Esophagus squamous epithelium (tissue), 5 donors: Measurements from ENCODE around the gene GPR143. TPM values are rescaled to one million over a fixed set of nuclear protein-coding genes. Genes with fewer than 3 reads are reported as not detected.

Experiments used
- DNase-seq: peaks from one replicate; lab custom pipeline; 2025; lab: John Stamatoyannopoulos, UW
- H3K27ac ChIP-seq, 4 donors: fragments of 200-600 bp; sonication (generic); one replicate each; pipeline ENCODE4 v1.5.1; 2016 to 2019; ENCODE audit warnings: mild to moderate bottlenecking in 1 of 4
- H3K27me3 ChIP-seq, 4 donors: fragments of 200-600 bp; sonication (generic); 1 replicate in 3 of 4; 2 replicates in 1 of 4; pipeline versions ENCODE4 v1.5.1 to v1.6.0; 2017 to 2021; ENCODE audit warnings: antibody characterized with exemption in 1 of 4
- H3K36me3 ChIP-seq, 3 donors: fragments of 200-600 bp; sonication (generic); one replicate each; pipeline ENCODE4 v1.5.1; 2016 to 2019
- H3K4me1 ChIP-seq, 3 donors: fragments of 200-600 bp; sonication (generic); one replicate each; pipeline ENCODE4 v1.5.1; 2017 to 2019
- H3K4me3 ChIP-seq, 4 donors: fragments of 200-600 bp; sonication (generic); 1 replicate in 3 of 4; 2 replicates in 1 of 4; pipeline ENCODE4 v1.5.1; 2016 to 2019; ENCODE audit warnings: mild to moderate bottlenecking in 2 of 4, moderate library complexity in 1 of 4
- H3K9me3 ChIP-seq, 3 donors: fragments of 200-600 bp; sonication (generic); one replicate each; pipeline ENCODE4 v1.5.1; 2016 to 2019
- CTCF ChIP-seq, 6 experiments: fragments of 450-650 bp in 4 of 6; fragments of 200-600 bp in 2 of 6; sonication (generic) in 2 of 6; IDR thresholded peaks; one replicate each; pipeline ENCODE4 v1.5.1; 2016 to 2019; ENCODE audit warnings: antibody characterized with exemption in 6 of 6, mild to moderate bottlenecking in 4 of 6, moderate library complexity in 4 of 6
- POLR2A ChIP-seq, 4 donors: fragments of 450-650 bp; IDR thresholded peaks; one replicate each; pipeline ENCODE4 v1.6.1; 2017; ENCODE audit warnings: antibody characterized with exemption in 4 of 4, mild to moderate bottlenecking in 4 of 4, moderate library complexity in 3 of 4
- WGBS, 2 donors: methylation state at CpG; one replicate each; pipeline ENCODE4 v1.1.5; 2018; 5-methylcytosine and 5-hydroxymethylcytosine counted together
- intact Hi-C: fragments of 100-400 bp; cut with DNase I; formaldehyde crosslinking; loops from one replicate; pipeline ENCODE4 v1.15.0; 2022
- total RNA-seq, 4 donors: library from RNA; depleted of rRNA; stranded (reverse); fragments of >200 nt; gene quantifications; one replicate each; pipeline ENCODE4 v1.1.0, GENCODE V29; 2016
- donor health status: DM: yes; HTN: yes; CAD: no.

GPR143 gene
- total RNA-seq, 4 donors from 2014 or later = 0.68 to 3.9 (median 1.8) TPM

- H3K4me3 ChIP-seq = no peak overlapping the region
- no peak for DNase-seq
- no peak for TF ChIP-seq POLR2A (IDR thresholded peaks at IDR 0.05)
- TF ChIP-seq CTCF (IDR thresholded peaks at IDR 0.05) = no peak
- peaks cover 0 to 59% (median 0%) of the 10 kb centered on the region in 3 donors for H3K36me3 ChIP-seq
- no peak overlapping the region for H3K27ac ChIP-seq
- H3K9me3 ChIP-seq = no peaks in the 10 kb centered on the region
- WGBS, 2 donors = 86 to 87% methylated on average over 9 to 10 of the region's 10 CpGs
- intact Hi-C loops = no loop called here
- no peaks in the 10 kb centered on the region for H3K27me3 ChIP-seq
- H3K4me1 ChIP-seq = peaks cover 0 to 9% (median 0%) of the 10 kb centered on the region in 3 donors
Measured at GRCh38 chrX:9708086-9708485, 57.6 kb downstream of the GPR143 start.

- no peaks in the 10 kb centered on the region for H3K9me3 ChIP-seq
- no peak for TF ChIP-seq CTCF (IDR thresholded peaks at IDR 0.05)
- TF ChIP-seq POLR2A (IDR thresholded peaks at IDR 0.05) = no peak
- H3K4me3 ChIP-seq = no peak overlapping the region
- no peak overlapping the region for H3K27ac ChIP-seq
- H3K4me1 ChIP-seq = peaks cover 0 to 9% (median 0%) of the 10 kb centered on the region in 3 donors
- 60 to 86% methylated on average over 1 to 10 of the region's 13 CpGs for WGBS, 2 donors
- intact Hi-C loops = no loop called here
- no peak for DNase-seq
- peaks cover 0 to 57% (median 0%) of the 10 kb centered on the region in 3 donors for H3K36me3 ChIP-seq
- no peaks in the 10 kb centered on the region for H3K27me3 ChIP-seq
Measured at GRCh38 chrX:9707306-9708033, 58.2 kb downstream of the GPR143 start.

- 63 to 78% methylated on average over 3 to 4 of the region's 4 CpGs for WGBS, 2 donors
- intact Hi-C loops = no loop called here
- no peaks in the 10 kb centered on the region for H3K9me3 ChIP-seq
- TF ChIP-seq CTCF (IDR thresholded peaks at IDR 0.05) = no peak
- no peak for TF ChIP-seq POLR2A (IDR thresholded peaks at IDR 0.05)
- H3K4me1 ChIP-seq = peaks cover 0 to 9% (median 0%) of the 10 kb centered on the region in 3 donors
- H3K27me3 ChIP-seq = no peaks in the 10 kb centered on the region
- DNase-seq = no peak
- no peak overlapping the region for H3K4me3 ChIP-seq
- no peak overlapping the region for H3K27ac ChIP-seq
- peaks cover 0 to 47% (median 0%) of the 10 kb centered on the region in 3 donors for H3K36me3 ChIP-seq
Measured at GRCh38 chrX:9706421-9706820, 59.2 kb downstream of the GPR143 start.

GRCh38 chrX:9704876-9705465 lies 60.7 kb downstream of the GPR143 start:
- H3K4me1 ChIP-seq = peaks cover 0 to 9% (median 0%) of the 10 kb centered on the region in 3 donors
- 72 to 100% methylated on average over 1 to 4 of the region's 6 CpGs for WGBS, 2 donors
- H3K9me3 ChIP-seq = no peaks in the 10 kb centered on the region
- H3K27ac ChIP-seq = no peak overlapping the region
- TF ChIP-seq POLR2A (IDR thresholded peaks at IDR 0.05) (no peak), CTCF (IDR thresholded peaks at IDR 0.05) (no peak)
- H3K36me3 ChIP-seq = peaks cover 0 to 44% (median 0%) of the 10 kb centered on the region in 3 donors
- DNase-seq = no peak
- H3K4me3 ChIP-seq = no peak overlapping the region
- intact Hi-C loops = no loop called here
- H3K27me3 ChIP-seq = no peaks in the 10 kb centered on the region

GRCh38 chrX:9703406-9703805 lies 62.2 kb downstream of the GPR143 start:
- DNase-seq = no peak
- TF ChIP-seq CTCF (IDR thresholded peaks at IDR 0.05) = no peak
- TF ChIP-seq POLR2A (IDR thresholded peaks at IDR 0.05) = no peak
- peaks cover 0 to 2% (median 0%) of the 10 kb centered on the region in 3 donors for H3K4me1 ChIP-seq
- no peak overlapping the region for H3K4me3 ChIP-seq
- intact Hi-C loops = no loop called here
- no peak overlapping the region for H3K27ac ChIP-seq
- H3K36me3 ChIP-seq = peaks cover 0 to 44% (median 0%) of the 10 kb centered on the region in 3 donors
- H3K9me3 ChIP-seq = no peaks in the 10 kb centered on the region
- H3K27me3 ChIP-seq = no peaks in the 10 kb centered on the region
- WGBS, 2 donors = 95 to 100% methylated on average over 1 to 3 of the region's 14 CpGs
